ENCODE data around the gene SPNS2.

DNA sequence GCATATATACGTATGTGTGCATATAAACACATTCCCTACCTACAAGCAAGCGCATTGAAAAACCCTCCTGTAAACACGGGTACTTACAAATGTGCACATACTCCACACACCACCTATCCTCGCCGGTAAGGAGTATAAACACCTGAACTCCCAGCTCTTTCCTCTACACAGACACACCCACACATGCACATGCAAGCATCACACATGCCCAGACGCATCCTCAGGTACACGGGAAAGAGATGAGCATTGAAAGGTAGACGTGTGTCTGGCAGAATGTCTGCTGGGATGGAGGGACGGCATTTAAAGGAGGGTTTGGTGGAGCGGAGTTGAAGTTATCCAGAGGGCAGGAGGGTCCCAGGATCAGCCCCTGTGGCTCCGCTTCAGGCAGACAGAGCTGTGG lies 81.0 kb downstream of the SPNS2 start:
- TF ChIP-seq, protein P1, sequence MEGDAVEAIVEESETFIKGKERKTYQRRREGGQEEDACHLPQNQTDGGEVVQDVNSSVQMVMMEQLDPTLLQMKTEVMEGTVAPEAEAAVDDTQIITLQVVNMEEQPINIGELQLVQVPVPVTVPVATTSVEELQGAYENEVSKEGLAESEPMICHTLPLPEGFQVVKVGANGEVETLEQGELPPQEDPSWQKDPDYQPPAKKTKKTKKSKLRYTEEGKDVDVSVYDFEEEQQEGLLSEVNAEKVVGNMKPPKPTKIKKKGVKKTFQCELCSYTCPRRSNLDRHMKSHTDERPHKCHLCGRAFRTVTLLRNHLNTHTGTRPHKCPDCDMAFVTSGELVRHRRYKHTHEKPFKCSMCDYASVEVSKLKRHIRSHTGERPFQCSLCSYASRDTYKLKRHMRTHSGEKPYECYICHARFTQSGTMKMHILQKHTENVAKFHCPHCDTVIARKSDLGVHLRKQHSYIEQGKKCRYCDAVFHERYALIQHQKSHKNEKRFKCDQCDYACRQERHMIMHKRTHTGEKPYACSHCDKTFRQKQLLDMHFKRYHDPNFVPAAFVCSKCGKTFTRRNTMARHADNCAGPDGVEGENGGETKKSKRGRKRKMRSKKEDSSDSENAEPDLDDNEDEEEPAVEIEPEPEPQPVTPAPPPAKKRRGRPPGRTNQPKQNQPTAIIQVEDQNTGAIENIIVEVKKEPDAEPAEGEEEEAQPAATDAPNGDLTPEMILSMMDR (IDR thresholded peaks at IDR 0.05): no peak
- no peak for TF ChIP-seq POLR2A (IDR thresholded peaks at IDR 0.05)

Data from Peyer's patch (tissue), 4 donors.